ENCODE results near the gene SORCS2. TPM values are rescaled to one million over a fixed set of nuclear protein-coding genes. Genes with fewer than 3 reads are reported as not detected.

Gene SORCS2
- polyA plus RNA-seq, 1 of the 3 experiments (the other 2 are of a cell fraction), result 1.6 TPM

- Histone ChIP-seq H3K9me3 (no peaks in the 10 kb centered on the region), H4K20me1 (ENCODE audit: insufficient read depth) (no peaks in the 10 kb centered on the region), H3K79me2 (ENCODE audit: insufficient read depth) (no peaks in the 10 kb centered on the region), H3K27me3 (ENCODE audit: insufficient read depth) (peaks cover 14% of the 10 kb centered on the region; the same call in 1 of the 2 replicates), H3K9me2 (no peaks in the 10 kb centered on the region), H3F3A (replicated peaks; ENCODE audit: insufficient read depth) (no peaks in the 10 kb centered on the region), H3K4me2 (no peak overlapping the region), H3K4me1 (ENCODE audit: control insufficient read depth in 1 of 2, insufficient read depth in 2 of 2, low read depth in 1 of 2, low read length in 1 of 2) (peaks cover 5 to 16% of the 10 kb centered on the region in 2 experiments; a peak in 1 of 4 replicates), H3K27ac (ENCODE audit: low read depth in 2 of 2, low read length in 1 of 2) (no peak overlapping the region), H2AFZ (ENCODE audit: low read depth) (no peak overlapping the region), H3K9ac (no peak overlapping the region), H3K36me3 (replicated peaks in 1 of 2; ENCODE audit: control insufficient read depth in 1 of 2, insufficient read depth in 2 of 2, low read length in 1 of 2) (no peaks in the 10 kb centered on the region), H3K4me3 (ENCODE audit: low read depth in 2 of 2, low read length in 1 of 2) (no peak overlapping the region)
- WGBS (ENCODE audit: low lambda C conversion rate), result 75% methylated on average over 7 of the region's 7 CpGs
- TF ChIP-seq MXI1 (IDR thresholded peaks at IDR 0.05; ENCODE audit: low read depth, low read length), result no peak
- TF ChIP-seq RFX5 (IDR thresholded peaks at IDR 0.05; ENCODE audit: low read length), result no peak
- TF ChIP-seq NRF1 (IDR thresholded peaks at IDR 0.05; ENCODE audit: low read depth, low read length), result no peak
- TF ChIP-seq ELF1 (IDR thresholded peaks at IDR 0.05), result no peak
- DNase-seq, result no peak
- POLR2A ChIA-PET, result no interaction called here
- CTCF ChIA-PET, result no interaction called here
Observed at GRCh38 chr4:7370038-7370437, 177.7 kb downstream of the SORCS2 start.

- ChIA-PET CTCF (interaction anchor here (0.6 kb wide), 1 partner anchor 79 kb away, joined by 3 read pairs; no protein-coding TSS in a partner anchor), POLR2A (no interaction called here)
- no peak overlapping the region for H3K9ac ChIP-seq
Observed at GRCh38 chr4:7371210-7371941, 179.0 kb downstream of the SORCS2 start.

More at GRCh38 chr4:7371210-7371941, 179.0 kb downstream of the SORCS2 start:
- H3K27ac ChIP-seq (ENCODE audit: low read depth in 2 of 2, low read length in 1 of 2), result peak overlapping the region in 1 of 2 experiments; percentile 41; a peak in 1 of 4 replicates
- no peak overlapping the region for H3K4me3 ChIP-seq (ENCODE audit: low read depth in 2 of 2, low read length in 1 of 2)
- no peaks in the 10 kb centered on the region for H3K36me3 ChIP-seq (replicated peaks in 1 of 2; ENCODE audit: control insufficient read depth in 1 of 2, insufficient read depth in 2 of 2, low read length in 1 of 2)
- no peak for TF ChIP-seq USF2 (IDR thresholded peaks at IDR 0.05; ENCODE audit: borderline replicate concordance, low read depth, low read length)
- peak; percentile 60; the same call in 1 of the 2 replicates for TF ChIP-seq FOSL2 (IDR thresholded peaks at IDR 0.05; ENCODE audit: borderline replicate concordance, low read depth)
- TF ChIP-seq TCF12 (IDR thresholded peaks at IDR 0.05), result peak; percentile 52; the same call in 1 of the 2 replicates
- TF ChIP-seq, protein P1, sequence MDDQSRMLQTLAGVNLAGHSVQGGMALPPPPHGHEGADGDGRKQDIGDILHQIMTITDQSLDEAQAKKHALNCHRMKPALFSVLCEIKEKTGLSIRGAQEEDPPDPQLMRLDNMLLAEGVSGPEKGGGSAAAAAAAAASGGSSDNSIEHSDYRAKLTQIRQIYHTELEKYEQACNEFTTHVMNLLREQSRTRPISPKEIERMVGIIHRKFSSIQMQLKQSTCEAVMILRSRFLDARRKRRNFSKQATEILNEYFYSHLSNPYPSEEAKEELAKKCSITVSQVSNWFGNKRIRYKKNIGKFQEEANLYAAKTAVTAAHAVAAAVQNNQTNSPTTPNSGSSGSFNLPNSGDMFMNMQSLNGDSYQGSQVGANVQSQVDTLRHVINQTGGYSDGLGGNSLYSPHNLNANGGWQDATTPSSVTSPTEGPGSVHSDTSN (IDR thresholded peaks at IDR 0.05), result peak; percentile 17; the same call in 1 of the 2 replicates
- 0 out of 2 replicates have a peak, but pooled peaks have one; percentile 53 for TF ChIP-seq MAX (IDR thresholded peaks at IDR 0.05; ENCODE audit: low read depth)
- H3K27me3 ChIP-seq (ENCODE audit: insufficient read depth), result peaks cover 14% of the 10 kb centered on the region; the same call in 1 of the 2 replicates
- 67% methylated on average over 15 of the region's 31 CpGs for WGBS (ENCODE audit: low lambda C conversion rate)
- H3K4me1 ChIP-seq (ENCODE audit: control insufficient read depth in 1 of 2, insufficient read depth in 2 of 2, low read depth in 1 of 2, low read length in 1 of 2), result peaks cover 3 to 5% of the 10 kb centered on the region in 2 experiments; a peak in 1 of 4 replicates
- H3K9me2 ChIP-seq, result no peaks in the 10 kb centered on the region
- H3K9me3 ChIP-seq, result no peaks in the 10 kb centered on the region
- DNase-seq, result no peak
- H4K20me1 ChIP-seq (ENCODE audit: insufficient read depth), result no peaks in the 10 kb centered on the region
- H3K4me2 ChIP-seq, result peak overlapping the region; percentile 29
- no peaks in the 10 kb centered on the region for H3F3A ChIP-seq (replicated peaks; ENCODE audit: insufficient read depth)
- no peaks in the 10 kb centered on the region for H3K79me2 ChIP-seq (ENCODE audit: insufficient read depth)
- H2AFZ ChIP-seq (ENCODE audit: low read depth), result no peak overlapping the region

Data from SK-N-SH (cell line).